Endometrial microvascular endothelial cells (primary cell): Measurements from ENCODE around the gene CREBBP. TPM values are rescaled to one million over a fixed set of nuclear protein-coding genes. Genes with fewer than 3 reads are reported as not detected.

Experiments used
- in situ Hi-C: cut with HindIII; loops from 2 replicates; pipeline ENCODE4 v1.10.0; 2017; ENCODE audit warnings: low sequenced_read_pairs, low pct_unique_long_range_greater_than_20kb; ENCODE audit errors: inconsistent ontology term
- total RNA-seq: library from RNA; depleted of rRNA; stranded (reverse); fragments of >200 nt; gene quantifications from one replicate; pipeline ENCODE4 v1.2.3, GENCODE V29; 2015; ENCODE audit errors: inconsistent ontology term

The CREBBP gene
- total RNA-seq, 1 donor from 2014 or later, result 12.5 TPM

DNA sequence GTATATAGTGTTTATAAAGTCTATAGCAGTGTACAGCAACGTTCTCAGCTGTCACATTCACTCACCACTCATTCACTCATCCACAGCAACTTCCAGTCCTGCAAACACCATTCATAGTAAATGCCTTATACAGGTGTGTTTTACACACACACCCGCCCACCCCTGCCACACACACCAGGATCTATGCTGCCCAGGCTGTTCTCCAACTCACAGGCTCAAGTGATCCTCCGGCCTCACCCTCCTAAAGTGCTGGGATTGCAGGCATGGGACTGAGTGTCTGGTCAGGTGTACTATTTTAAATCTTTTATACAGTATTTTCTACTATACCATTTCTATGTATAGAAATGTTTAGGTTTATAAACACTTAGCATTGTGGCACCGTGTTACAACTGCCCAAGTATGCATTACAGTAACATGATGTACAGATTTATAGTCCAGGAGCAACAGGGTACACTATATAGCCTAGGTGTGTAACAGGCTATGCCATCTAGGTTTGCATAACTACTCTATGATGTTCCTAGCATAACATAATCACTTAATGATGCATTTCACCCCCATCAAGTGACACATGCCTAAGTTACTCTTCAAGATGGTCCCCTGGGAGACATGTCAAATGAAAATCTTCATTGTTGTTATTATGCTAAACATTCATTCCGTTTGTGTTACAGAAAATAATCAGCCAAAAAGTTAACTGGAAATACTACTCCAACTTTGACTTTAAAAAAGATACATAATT lies 42.5 kb downstream of the CREBBP start:
- in situ Hi-C loops, result no loop called here

DNA sequence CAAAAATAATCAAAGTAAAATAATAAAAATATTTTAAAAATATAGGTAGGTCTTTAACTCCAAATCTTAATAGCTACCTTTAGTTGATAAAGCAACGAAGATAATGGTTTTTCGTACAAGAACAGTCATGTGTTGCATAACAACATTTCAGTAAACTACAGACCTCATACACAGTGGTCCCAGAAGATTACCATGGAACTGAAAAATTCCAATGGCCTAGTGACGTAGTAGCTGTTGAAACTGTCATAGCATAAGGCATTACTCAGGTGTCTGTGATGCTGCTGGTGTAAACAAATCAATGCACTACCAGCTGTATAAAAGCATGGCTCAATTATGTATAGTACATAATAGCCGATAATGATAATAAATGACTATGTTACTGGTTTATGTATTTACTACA lies 43.9 kb downstream of the CREBBP start:
- in situ Hi-C loops, result no loop called here

DNA sequence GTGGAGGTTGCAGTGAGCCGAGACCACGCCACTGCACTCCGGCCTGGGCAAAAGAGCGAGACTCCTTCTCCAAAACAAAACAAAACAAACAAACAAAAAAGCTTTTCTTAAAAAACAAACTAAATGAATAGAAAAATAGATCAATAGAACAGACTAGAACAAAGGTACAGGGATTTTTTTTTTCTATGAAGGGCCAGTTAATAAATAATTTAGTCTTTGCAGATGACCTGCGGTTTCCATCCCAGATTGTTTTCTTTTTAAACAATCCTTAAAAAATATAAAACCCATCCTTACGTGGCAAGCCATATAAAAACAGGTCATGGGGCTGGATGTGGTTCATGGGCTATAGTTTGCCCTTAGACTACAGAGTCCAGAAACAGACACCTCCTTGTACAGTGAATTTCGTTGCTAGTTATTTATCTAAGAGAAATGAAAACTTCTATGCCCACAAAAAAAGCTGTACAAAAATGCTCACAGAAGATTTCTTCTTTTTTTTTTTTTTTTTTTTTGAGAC lies 45.4 kb downstream of the CREBBP start:
- in situ Hi-C loops, result no loop called here

DNA sequence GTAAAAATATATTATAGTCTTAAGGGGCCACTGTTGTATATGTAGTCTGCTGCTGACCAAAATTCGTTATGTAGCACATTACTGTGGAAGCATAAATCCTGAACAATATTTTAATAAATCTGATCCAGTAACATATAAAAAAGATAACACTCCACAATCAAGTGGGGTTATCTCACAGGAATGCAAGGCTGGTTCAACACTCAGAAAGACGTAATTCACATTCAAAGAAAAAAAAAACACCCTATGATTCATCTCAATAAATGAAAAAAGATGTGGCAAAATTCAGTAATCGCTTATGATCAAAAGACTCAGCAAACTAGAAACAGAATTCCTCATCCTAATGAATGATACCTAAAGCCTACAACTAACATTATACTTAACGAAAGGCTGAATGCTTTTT lies 47.8 kb downstream of the CREBBP start:
- in situ Hi-C loops, result no loop called here

DNA sequence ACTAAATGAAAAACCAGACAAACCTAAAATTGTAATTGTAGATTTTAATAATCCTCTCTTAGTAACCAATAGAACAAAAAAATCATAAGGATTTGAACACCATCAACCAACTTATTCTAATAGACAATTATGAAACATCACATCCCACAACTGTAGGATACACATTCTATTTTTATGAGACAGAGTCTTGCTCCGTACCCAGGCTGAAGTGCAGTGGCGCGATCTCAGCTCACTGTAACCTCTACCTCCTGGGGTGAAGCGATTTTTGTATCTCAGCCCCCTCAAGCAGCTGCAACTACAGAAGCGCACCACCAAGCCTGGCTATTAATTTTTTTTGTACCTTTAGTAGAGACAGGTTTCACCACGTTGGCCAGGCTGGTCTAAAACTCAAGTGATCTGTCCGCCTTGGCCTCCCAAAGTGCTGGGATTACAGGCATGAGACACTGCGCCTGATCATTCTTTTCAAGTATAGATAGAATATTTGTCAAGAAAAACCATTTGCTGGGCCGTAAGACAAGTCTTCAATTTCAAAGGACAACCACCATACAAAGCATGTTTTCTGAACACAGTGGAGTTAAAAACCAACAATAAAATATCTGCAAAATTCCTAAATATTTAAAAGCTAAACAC lies 49.8 kb downstream of the CREBBP start:
- in situ Hi-C loops, result no loop called here

DNA sequence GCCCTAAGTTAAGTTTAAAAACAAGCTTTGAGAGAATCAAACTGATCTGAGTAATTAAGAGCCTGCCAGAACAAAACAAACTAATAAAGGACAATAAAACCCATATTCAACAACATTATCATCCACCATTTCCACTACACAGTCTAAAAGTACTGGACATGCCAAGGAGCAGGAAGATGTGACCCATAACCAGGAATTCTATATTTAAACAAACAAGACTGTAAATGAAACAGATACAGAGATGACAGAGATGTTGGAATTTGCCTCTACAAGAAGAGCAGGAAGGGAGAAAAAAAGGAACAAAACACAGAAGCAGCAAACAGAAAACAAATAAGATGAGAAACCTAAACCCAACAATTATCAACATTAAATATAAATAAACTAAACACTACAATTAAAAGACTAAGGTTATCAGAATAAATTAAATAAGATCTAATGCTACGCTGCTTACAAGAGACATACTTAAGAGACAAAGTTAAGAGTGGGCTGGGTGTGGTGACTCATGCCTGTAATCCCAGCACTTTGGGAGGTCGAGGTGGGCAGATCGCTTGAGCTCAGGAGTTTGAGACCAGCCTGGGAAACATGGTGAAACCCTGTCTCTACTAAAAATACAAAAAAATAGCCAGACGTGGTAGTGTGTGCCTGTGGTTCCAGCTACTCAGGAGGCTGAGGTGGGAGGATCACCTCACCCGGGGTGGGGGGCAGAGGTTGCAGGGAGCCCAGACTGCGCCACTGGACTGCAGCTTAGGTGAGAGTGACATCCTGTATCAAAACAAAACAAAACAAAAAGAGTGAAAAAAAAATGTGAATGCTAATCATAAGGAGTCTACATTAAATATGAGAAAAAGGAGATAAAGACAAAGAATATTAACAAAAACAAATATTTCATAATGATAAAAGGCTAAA lies 50.6 kb downstream of the CREBBP start:
- in situ Hi-C loops, result no loop called here

DNA sequence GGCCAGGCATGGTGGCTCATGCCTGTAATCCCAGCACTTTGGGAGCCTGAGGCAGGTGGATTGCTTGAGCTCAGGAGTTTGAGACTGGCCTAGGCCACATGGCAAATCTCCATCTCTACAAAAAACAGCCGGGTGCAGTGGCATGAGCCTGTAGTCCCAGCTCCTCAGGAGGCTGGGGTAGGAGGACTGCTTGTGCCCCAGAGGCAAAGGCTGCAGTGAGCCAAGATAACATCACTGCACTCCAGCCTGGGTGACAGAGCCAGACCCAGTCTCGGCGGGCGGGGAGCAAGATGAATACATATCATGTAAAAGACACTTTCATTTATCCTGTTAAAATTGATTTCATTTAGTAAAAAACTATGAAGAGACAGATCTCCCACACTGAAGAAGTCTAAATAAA lies 54.6 kb downstream of the CREBBP start:
- in situ Hi-C loops, result no loop called here

DNA sequence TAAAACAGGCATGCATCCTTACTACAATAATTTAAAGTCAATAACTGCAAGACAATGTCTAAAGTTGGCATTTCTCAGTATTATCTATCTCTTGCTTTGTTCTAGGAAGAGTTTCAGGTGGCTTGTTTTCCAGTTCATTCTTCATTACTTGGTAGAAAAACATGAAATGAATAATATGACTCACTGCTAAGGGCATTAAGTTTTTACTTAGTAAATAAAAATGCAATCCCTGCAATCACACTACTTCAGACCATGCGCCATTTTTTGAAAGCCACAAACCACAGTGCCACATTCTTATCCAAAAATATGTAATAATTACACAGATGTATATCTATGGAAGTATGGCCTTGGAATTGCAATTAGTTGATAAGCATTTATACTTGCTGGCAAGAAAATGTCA lies 55.4 kb downstream of the CREBBP start:
- in situ Hi-C loops, result no loop called here

DNA sequence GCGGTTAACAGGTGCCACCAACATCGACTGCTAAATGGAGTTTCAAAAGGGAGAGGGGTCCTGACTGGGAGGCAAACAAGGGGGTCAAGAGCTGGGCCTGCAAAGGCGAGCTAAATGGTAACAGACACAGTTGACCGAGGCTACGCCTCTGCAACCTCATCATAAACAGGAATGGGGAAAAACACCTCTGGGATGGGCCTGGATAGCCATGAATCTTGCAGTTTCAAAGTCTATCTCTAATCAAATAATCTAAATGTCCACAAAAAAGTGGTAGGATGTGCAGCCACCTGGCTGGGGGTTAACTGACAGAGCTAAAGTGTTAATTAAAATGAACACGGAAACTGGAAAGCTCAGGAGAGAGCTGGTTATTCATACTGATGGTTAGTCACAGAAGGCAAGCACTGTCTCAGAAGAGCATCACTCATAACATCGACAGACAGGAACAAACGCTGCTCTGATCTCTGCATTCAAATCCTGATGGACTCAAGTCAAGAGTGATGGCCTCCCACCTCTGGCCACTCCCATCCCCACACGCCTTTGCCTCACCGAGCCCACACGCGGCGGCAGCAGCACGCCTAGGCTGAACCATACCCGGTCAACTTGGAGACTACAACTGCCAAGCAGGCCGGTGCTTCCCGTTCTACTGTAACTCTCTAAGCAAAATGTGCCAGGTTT lies 56.3 kb downstream of the CREBBP start:
- in situ Hi-C loops, result no loop called here

DNA sequence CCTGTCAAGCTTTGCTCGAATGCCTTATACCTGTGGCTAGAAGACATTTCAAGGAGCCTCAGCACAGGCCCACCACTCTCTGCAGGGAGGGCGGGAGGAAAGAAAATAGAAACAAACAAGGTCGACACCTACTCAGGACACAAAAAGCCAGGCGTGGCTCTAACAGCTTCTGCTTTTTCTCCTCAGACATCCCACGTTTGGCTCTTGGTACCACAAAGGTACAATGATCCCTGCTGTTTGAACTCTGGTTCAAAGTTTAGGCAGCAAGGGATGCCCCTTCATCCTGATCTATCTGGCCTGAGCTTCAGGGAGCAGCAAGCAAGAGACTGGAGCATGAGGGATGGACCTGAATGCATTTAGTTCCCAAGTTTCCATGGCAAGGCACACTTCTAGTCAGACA lies 57.1 kb downstream of the CREBBP start:
- in situ Hi-C loops, result no loop called here

DNA sequence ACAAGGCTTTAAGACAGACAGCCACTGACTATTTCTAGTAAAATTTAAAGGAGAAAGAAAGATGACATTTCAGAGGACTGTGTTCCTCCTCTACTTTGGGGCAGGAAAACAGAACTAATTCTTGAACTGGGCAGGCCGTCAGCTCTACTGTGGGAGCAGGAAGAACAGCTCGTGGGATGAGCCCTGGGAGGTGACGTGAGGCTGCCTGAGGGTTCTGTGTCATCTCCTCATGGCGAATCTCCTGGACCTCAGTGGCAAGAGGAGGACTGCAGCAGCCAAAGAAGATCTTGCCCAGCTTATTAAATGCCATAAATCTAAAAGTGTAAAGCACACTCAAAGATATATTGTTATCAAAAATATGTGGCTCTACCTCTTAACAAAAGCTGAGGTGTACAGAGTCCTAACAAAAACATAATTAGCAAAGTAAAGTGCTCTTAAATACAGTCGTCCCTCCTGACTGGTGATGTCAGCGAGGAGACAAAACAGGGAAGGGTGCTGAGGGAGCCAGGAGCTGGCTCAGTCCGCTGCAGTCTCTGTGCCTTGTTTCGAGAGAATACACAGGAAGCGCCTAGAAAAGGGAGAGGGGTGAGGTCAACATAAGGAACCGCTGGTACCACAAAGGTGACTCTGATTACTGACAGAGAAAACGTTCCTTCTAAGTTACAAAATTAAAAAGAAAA lies 58.0 kb downstream of the CREBBP start:
- in situ Hi-C loops, result no loop called here

DNA sequence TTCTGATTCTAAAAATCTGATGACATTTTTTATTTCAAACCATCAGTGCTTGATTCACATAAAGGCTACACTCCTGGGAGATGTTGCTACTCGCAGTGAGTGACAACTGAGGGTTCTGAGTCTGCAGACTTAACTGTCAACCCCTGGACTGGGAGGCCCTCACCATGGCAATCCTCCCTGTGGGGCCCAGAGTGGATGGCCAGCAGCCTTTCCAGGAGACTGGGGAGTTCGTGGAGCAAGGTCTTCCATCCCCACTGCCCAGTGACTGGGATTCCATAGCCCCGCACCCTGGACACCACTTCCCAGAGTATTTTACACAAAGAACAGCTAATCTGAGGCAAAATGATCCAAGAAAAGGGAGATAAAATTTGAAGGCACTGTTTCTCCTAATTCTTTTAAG lies 59.3 kb downstream of the CREBBP start:
- in situ Hi-C loops, result no loop called here

DNA sequence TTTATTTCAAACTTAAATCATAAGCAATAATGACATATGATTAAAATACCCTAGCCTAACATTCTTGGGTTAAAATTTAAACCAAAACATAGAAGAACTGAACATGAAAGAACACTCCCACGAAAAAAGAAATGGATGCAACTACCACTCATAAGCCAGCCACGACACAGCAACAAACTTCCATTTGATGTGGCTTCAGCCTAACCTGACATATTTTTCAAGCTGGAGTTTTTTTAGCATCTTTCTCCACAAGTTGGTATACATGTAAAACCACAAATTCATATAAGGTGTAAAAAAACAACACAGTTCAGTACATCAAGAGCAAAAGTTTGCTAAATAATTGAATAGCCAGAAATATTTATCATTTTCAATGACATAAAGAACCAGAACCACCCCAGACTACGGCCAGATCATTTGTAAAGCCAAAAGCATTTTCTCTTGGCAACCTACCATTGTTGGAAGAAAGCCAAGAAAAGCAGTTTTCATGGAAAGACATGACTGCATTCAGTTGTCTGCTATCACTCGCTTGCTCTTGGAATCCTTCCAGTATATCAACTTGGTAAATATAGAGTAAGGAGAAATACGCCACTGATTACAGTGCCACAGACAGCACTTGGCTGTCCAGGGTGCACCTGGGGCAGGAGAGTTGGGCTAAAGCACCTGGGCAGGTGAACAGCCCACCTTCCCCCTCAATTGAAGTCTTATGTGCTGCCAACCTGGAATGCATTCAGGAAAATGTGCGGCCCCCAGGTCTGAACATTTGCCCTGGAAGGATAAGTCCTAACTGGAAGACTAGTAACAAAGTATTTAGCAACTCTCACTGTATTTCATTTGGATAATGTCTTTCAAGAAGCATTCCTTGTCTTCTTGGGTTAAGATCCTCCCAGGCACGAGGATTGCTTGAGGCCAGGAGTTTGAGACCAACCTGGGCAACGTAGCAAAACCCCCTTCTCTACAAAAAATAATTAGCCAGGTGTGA lies 60.5 kb downstream of the CREBBP start:
- in situ Hi-C loops, result no loop called here

DNA sequence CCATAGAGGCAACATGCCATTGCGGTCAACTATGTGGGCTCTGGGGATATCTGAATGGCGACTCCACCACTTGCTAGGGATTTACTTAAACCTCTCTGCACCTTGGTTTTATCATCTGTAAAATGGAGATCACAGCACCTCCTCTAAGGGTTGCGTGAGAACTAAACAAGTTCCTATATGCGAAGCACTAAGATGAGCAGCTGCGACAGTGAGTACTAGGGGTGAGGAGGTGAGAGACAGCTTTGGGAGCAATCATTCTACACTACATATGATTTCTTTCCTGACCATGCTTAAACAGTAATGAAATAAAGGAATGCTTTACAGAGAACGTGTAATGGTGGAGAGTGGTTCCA lies 61.4 kb downstream of the CREBBP start:
- in situ Hi-C loops, result no loop called here

DNA sequence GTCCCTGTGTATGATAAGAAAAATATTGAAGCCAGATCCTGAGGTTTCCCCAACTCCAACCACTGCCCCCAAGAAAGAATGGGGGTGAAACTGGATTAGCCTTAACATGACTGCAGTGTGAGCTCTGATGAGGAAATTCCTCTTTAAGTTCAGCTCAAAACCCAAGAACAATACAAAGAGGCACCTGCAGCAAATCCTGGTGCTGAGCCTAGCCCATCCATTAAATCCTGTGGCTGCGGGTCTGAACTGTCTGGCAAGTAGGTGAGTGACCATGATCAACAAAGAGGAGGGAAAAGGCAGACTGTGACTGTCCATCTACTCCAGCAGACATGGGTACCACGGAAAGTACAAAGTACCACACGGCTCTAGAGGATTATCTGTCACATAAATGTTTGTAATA lies 64.2 kb downstream of the CREBBP start:
- in situ Hi-C loops, result no loop called here

DNA sequence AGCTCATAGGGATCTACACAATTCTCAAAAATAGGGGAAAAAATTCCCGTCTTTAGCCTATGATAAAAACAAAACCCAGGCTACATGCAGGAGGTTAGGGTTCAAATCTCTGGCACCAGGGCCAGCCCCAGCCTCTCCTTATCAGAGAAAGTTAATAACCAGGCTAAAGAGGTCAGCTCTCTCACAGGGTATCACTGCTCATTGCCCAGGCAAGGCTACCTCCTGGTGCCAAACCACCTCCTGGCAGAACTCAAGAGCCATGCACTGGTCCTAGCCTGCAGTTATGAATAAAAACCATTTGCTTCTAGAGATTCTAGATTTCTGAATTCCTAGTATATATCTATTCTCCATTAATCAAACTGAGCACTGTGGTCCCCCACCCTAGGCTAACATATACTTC lies 65.8 kb downstream of the CREBBP start:
- in situ Hi-C loops, result no loop called here

DNA sequence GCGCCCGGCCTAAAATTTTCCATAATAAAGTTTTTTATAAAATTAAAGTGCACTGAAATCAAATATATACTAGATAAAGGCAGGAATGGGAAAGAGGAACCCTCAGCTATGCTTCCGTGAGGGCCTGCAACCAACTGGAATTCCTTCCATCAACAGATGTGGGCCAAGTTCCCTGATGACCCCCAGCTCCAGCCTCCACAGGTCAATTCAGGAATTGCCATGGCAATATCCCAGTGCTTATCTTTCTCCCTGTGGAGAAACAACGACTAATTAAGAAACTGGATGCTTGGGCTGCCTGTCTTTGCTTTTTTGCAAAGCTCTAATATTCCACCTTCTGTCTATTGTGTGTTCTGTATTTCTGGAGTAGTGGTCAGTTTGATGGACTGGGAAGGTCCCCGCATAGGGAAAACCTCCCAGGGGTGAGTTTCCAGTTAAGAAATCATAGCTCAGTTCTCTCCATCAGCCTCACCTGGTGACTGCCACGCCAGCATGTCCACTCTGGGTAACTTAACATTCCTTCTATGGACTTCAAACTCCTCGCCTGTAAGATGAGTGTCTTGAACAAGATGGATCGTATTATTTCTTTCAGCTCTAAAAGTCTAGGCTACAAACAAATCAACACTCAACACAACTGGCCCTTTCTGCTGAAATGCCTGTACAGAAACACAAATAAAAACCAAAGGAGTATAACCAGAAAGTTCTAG lies 67.9 kb downstream of the CREBBP start:
- in situ Hi-C loops, result no loop called here
